Neural progenitor cell (in vitro differentiated cells): ENCODE data around the gene ZC3H10.

Experiments used
- CTCF ChIP-seq: fragments of 200-600 bp; sonication (generic); IDR thresholded peaks from 2 replicates; pipeline ENCODE4 v1.5.1; 2017; ENCODE audit warnings: antibody characterized with exemption, mild to moderate bottlenecking
- EZH2 ChIP-seq: fragments of 200-600 bp; sonication (generic); IDR thresholded peaks from 2 replicates; pipeline ENCODE4 v1.6.1; 2017; ENCODE audit warnings: antibody characterized with exemption, mild to moderate bottlenecking, moderate library complexity
- EZH2phosphoT487 ChIP-seq: fragments of 200-600 bp; sonication (generic); IDR thresholded peaks from 2 replicates; pipeline ENCODE4 v1.6.1; 2017; ENCODE audit warnings: antibody characterized with exemption

- no peak for TF ChIP-seq CTCF
- no peak for TF ChIP-seq EZH2phosphoT487
- no peak for TF ChIP-seq EZH2
Measured at GRCh38 chr12:56165369-56165768, 47.3 kb downstream of the ZC3H10 start.
